Hepatocyte (in vitro differentiated cells): Measurements from ENCODE around the gene FSTL1. TPM values are rescaled to one million over a fixed set of nuclear protein-coding genes. Genes with fewer than 3 reads are reported as not detected.

Source experiments
- DNase-seq: peaks from one replicate; pipeline ENCODE4 v3.0.0-alpha.2; 2016; ENCODE audit warnings: low spot score
- H2AFZ ChIP-seq: fragments of 200-600 bp; sonication (generic); 2 replicates; pipeline ENCODE4 v1.6.0; 2016; ENCODE audit warnings: antibody characterized with exemption, mild to moderate bottlenecking
- H3K27ac ChIP-seq: fragments of 200-600 bp; sonication (generic); 2 replicates; pipeline ENCODE4 v1.5.1; 2016; ENCODE audit warnings: mild to moderate bottlenecking
- H3K27me3 ChIP-seq: fragments of 200-600 bp; sonication (generic); 2 replicates; pipeline ENCODE4 v1.6.1; 2016
- H3K36me3 ChIP-seq: fragments of 200-600 bp; sonication (generic); replicated peaks from 2 replicates; pipeline ENCODE4 v1.5.1; 2016; ENCODE audit warnings: low read depth; ENCODE audit not compliant: insufficient read depth
- H3K4me1 ChIP-seq: fragments of 200-600 bp; sonication (generic); 2 replicates; pipeline ENCODE4 v1.5.1; 2016; ENCODE audit warnings: mild to moderate bottlenecking, moderate library complexity; ENCODE audit not compliant: insufficient read depth
- H3K4me2 ChIP-seq: fragments of 200-600 bp; sonication (generic); 2 replicates; pipeline ENCODE4 v1.6.0; 2016
- H3K4me3 ChIP-seq: fragments of 200-600 bp; sonication (generic); 2 replicates; pipeline ENCODE4 v1.5.1; 2016; ENCODE audit warnings: mild to moderate bottlenecking
- H3K79me2 ChIP-seq: fragments of 200-600 bp; sonication (generic); 2 replicates; pipeline ENCODE4 v1.6.0; 2017; ENCODE audit warnings: mild to moderate bottlenecking
- H3K9me2 ChIP-seq: fragments of 200-600 bp; sonication (generic); replicated peaks from 2 replicates; pipeline ENCODE4 v1.6.0; 2017; ENCODE audit warnings: mild to moderate bottlenecking; ENCODE audit not compliant: insufficient read depth
- H3K9me3 ChIP-seq: fragments of 200-600 bp; sonication (generic); 2 replicates; pipeline ENCODE4 v1.5.1; 2016; ENCODE audit warnings: low read depth, mild to moderate bottlenecking
- H4K20me1 ChIP-seq: fragments of 200-600 bp; sonication (generic); 2 replicates; pipeline ENCODE4 v1.6.0; 2016; ENCODE audit warnings: mild to moderate bottlenecking; ENCODE audit not compliant: insufficient read depth, poor library complexity, severe bottlenecking
- EZH2 ChIP-seq: fragments of 200-600 bp; sonication (generic); IDR thresholded peaks from 2 replicates; pipeline ENCODE4 v1.6.1; 2016; ENCODE audit warnings: antibody characterized with exemption, mild to moderate bottlenecking, borderline replicate concordance
- EZH2phosphoT487 ChIP-seq: fragments of 200-600 bp; sonication (generic); IDR thresholded peaks from one replicate; pipeline ENCODE4 v1.6.1; 2018; ENCODE audit warnings: antibody characterized with exemption, mild to moderate bottlenecking, low read depth, moderate library complexity; ENCODE audit not compliant: unreplicated experiment, severe bottlenecking
- WGBS: methylation state at CpG from one replicate; pipeline ENCODE4 v1.1.6; 2016; ENCODE audit warnings: low lambda C conversion rate; ENCODE audit errors: missing lambda C conversion rate; 5-methylcytosine and 5-hydroxymethylcytosine counted together
- polyA plus RNA-seq: library from polyadenylated mRNA; unstranded; fragments of >200 nt; fragmentation: Nextera tagmentation; extraction: Ambion mirVana; gene quantifications from 2 replicates; pipeline ENCODE4 v1.2.1, GENCODE V29; 2016
- total RNA-seq: library from RNA; depleted of rRNA; stranded (reverse); fragments of >200 nt; gene quantifications from 2 replicates; pipeline ENCODE4 v1.2.3, GENCODE V29; 2014
- TF ChIP-seq, protein P1 (sequence below): fragments of 200-600 bp; sonication (generic); IDR thresholded peaks from 2 replicates; pipeline ENCODE4 v1.5.1; 2016; ENCODE audit warnings: antibody characterized with exemption, mild to moderate bottlenecking; ENCODE audit not compliant: poor library complexity

The FSTL1 gene
- total and polyA plus RNA-seq, 2 experiments from 2014 or later, result 195 to 390 TPM

DNA sequence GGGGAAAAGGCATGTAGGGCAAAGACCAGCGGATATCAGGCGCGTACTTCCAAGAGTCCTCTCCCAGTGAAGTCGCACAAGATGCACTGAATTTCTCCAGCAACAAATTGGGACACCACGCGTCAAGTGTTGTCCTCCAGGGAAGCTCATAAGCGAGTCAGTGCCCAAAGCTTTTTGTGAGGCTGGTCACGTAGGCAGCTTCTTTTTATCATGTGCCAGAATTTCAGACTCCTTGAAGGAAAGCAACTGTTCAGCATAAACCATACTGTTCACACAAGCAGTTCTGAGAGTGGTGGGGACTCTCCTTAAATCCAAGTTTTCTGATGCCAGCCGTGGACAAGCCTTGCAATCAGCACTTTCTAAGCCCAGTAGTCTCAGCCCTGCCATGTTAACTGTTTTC lies 10.1 kb upstream of the FSTL1 start:
- no peaks in the 10 kb centered on the region for H3K4me1 ChIP-seq
- H3K9me3 ChIP-seq, result no peaks in the 10 kb centered on the region
- TF ChIP-seq EZH2 (no peak), EZH2phosphoT487 (no peak)
- TF ChIP-seq, protein P1, sequence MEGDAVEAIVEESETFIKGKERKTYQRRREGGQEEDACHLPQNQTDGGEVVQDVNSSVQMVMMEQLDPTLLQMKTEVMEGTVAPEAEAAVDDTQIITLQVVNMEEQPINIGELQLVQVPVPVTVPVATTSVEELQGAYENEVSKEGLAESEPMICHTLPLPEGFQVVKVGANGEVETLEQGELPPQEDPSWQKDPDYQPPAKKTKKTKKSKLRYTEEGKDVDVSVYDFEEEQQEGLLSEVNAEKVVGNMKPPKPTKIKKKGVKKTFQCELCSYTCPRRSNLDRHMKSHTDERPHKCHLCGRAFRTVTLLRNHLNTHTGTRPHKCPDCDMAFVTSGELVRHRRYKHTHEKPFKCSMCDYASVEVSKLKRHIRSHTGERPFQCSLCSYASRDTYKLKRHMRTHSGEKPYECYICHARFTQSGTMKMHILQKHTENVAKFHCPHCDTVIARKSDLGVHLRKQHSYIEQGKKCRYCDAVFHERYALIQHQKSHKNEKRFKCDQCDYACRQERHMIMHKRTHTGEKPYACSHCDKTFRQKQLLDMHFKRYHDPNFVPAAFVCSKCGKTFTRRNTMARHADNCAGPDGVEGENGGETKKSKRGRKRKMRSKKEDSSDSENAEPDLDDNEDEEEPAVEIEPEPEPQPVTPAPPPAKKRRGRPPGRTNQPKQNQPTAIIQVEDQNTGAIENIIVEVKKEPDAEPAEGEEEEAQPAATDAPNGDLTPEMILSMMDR, result no peak
- no peaks in the 10 kb centered on the region for H3K27me3 ChIP-seq
- H3K4me3 ChIP-seq, result no peak overlapping the region
- no peaks in the 10 kb centered on the region for H4K20me1 ChIP-seq
- no peak overlapping the region for H3K27ac ChIP-seq
- H3K36me3 ChIP-seq, result no peaks in the 10 kb centered on the region
- H2AFZ ChIP-seq, result no peak overlapping the region
- no peak overlapping the region for H3K4me2 ChIP-seq
- no peaks in the 10 kb centered on the region for H3K79me2 ChIP-seq
- no peaks in the 10 kb centered on the region for H3K9me2 ChIP-seq
- 69% methylated on average over 9 of the region's 9 CpGs for WGBS
- no peak for DNase-seq

DNA sequence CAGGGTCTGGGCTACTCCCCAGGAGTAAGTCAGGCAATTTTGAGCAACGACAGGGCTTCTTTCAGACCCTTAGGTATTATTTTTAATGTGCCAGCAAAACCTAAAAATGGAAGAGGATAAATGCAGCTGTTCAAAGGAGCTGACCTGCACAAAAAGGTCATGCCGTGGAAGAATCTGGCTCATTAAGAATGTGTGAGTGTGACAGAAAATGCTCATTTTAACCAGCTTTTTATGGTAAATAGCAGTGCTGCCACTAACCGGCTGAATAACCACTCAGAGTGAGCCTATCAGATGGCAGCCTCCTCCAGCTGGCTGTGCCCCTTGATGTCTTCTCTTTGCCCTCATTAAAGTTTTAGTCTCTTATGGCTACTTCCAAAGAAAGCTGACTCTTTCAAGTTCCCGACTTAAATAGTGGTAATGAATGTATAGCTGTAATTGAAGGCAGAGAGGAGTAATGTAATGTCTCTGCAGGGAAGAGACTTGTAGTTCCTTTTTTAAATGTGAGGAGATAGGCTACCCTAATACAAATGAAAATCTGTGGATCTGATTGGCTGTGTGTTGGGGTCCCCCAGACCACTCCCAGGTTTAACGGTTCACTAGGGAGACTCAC lies 9.5 kb upstream of the FSTL1 start:
- no peaks in the 10 kb centered on the region for H3K36me3 ChIP-seq
- no peaks in the 10 kb centered on the region for H3K79me2 ChIP-seq
- H3K4me2 ChIP-seq, result no peak overlapping the region
- no peak overlapping the region for H2AFZ ChIP-seq
- H3K4me1 ChIP-seq, result no peaks in the 10 kb centered on the region
- no peak overlapping the region for H3K4me3 ChIP-seq
- WGBS, result 57% methylated on average over 5 of the region's 5 CpGs
- H3K9me3 ChIP-seq, result no peaks in the 10 kb centered on the region
- H3K27me3 ChIP-seq, result no peaks in the 10 kb centered on the region
- no peaks in the 10 kb centered on the region for H4K20me1 ChIP-seq
- TF ChIP-seq EZH2 (no peak), EZH2phosphoT487 (no peak)
- TF ChIP-seq, protein P1, result no peak
- no peaks in the 10 kb centered on the region for H3K9me2 ChIP-seq
- DNase-seq, result no peak
- H3K27ac ChIP-seq, result no peak overlapping the region

DNA sequence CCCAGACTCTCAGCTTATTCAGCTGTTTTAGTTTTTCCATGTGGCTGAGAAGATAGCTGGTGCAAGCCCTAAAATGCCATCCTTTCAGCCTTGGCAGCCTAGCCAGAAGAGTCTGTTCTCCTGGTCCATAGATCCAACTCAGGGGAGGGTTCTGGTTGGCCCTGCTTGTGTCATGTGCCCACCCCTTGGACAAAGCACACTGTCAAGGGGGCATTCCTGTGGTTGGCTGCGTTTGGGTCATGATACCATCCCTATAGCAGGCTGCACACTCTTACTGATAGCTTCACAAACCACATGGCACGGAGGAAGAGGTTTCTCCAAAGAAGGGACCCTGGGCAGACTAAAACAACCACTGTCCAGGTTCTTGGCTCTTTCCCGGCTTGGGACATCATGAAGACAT lies 8.4 kb upstream of the FSTL1 start:
- Histone ChIP-seq H2AFZ (no peak overlapping the region), H3K4me1 (no peaks in the 10 kb centered on the region), H3K79me2 (no peaks in the 10 kb centered on the region), H3K36me3 (no peaks in the 10 kb centered on the region), H3K9me3 (no peaks in the 10 kb centered on the region), H3K27me3 (no peaks in the 10 kb centered on the region), H4K20me1 (no peaks in the 10 kb centered on the region), H3K4me2 (no peak overlapping the region), H3K9me2 (no peaks in the 10 kb centered on the region), H3K4me3 (no peak overlapping the region), H3K27ac (no peak overlapping the region)
- 93% methylated on average over 3 of the region's 3 CpGs for WGBS
- TF ChIP-seq, protein P1, result no peak
- TF ChIP-seq EZH2, result no peak
- DNase-seq, result no peak

DNA sequence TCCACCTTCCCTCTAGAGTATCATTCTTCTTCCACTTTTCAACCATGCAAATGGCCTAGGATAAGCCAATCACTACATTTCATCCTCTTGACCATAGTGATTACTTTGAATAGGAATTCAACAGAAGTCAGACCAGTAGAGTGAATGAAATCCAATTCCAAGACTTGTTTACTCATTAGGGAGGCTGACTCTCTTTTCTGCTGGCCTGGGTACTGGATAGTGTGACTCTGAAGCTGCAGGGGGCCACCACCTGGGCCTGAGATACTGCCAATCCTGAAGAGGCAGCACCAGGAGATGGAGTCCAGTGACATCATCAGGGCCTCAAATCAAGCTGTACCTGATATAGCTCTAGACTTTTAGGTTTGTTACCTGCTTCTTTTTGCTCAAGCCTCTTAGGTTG lies 7.0 kb upstream of the FSTL1 start:
- Histone ChIP-seq H3K4me1 (no peaks in the 10 kb centered on the region), H4K20me1 (no peaks in the 10 kb centered on the region), H3K79me2 (no peaks in the 10 kb centered on the region), H3K36me3 (no peaks in the 10 kb centered on the region), H3K27me3 (no peaks in the 10 kb centered on the region), H2AFZ (no peak overlapping the region), H3K27ac (no peak overlapping the region), H3K4me2 (no peak overlapping the region), H3K4me3 (no peak overlapping the region), H3K9me2 (no peaks in the 10 kb centered on the region), H3K9me3 (no peaks in the 10 kb centered on the region)
- no peak for TF ChIP-seq EZH2
- TF ChIP-seq EZH2phosphoT487, result no peak
- TF ChIP-seq, protein P1, result no peak
- DNase-seq, result no peak
